ENCODE measurements around the gene HOXA3.

DNA sequence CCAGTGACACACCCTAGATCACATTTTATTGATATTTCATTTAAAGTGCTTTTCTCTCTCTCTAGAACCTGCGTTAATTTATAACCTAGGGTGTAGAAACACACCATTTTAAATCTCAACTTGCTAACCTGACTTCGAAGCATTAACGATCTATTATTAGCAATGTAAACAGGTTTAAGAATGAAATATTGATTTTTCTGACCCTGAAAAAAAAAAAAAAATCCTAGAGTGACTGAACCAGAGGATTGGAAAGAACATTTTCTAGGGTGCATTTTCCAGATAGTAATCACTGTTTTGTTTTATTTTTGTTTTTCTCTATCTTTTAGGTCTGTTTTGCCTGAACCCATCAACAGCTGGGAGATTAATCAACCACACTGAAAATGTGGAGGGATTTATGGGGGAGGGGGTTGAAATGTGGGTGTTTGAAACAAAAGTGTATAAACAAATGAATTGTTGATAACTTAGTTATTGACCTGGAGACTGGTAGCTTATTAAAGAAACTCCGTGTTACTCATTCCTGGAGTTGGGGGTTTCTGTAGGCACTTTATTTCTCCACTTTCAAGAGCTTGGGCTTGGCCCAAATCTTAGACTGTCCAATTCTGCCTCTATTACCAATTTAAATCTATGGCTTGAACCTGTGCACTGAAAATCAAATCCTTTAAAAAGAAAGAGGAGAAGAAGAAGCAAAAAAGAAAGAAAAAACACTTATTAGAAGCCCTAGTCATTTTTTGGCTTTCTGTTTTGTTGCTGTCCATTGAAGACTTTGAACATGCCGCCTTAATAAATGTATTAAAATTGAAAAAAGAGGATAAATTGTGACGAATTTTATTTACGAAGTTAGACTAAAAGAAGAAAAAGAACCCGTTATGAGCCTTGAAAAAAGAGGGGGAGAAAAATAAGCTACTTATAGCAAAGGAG, 52.7 kb downstream of the HOXA3 start:
- TF ChIP-seq, protein P1, sequence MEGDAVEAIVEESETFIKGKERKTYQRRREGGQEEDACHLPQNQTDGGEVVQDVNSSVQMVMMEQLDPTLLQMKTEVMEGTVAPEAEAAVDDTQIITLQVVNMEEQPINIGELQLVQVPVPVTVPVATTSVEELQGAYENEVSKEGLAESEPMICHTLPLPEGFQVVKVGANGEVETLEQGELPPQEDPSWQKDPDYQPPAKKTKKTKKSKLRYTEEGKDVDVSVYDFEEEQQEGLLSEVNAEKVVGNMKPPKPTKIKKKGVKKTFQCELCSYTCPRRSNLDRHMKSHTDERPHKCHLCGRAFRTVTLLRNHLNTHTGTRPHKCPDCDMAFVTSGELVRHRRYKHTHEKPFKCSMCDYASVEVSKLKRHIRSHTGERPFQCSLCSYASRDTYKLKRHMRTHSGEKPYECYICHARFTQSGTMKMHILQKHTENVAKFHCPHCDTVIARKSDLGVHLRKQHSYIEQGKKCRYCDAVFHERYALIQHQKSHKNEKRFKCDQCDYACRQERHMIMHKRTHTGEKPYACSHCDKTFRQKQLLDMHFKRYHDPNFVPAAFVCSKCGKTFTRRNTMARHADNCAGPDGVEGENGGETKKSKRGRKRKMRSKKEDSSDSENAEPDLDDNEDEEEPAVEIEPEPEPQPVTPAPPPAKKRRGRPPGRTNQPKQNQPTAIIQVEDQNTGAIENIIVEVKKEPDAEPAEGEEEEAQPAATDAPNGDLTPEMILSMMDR (IDR thresholded peaks at IDR 0.05; ENCODE audit: low read depth, low read length, poor library complexity, severe bottlenecking): no peak
- TF ChIP-seq EZH2phosphoT487 (IDR thresholded peaks at IDR 0.05; ENCODE audit: borderline replicate concordance, low read length): no peak

Data from DOHH2 (cell line).